K562 (cell line): ENCODE data around the gene ACRBP. TPM values are rescaled to one million over a fixed set of nuclear protein-coding genes. Genes with fewer than 3 reads are reported as not detected.

Experiments
- CBFA2T2 ChIP-seq: fragments of 450-650 bp; conservative IDR thresholded peaks from 2 replicates; pipeline ENCODE4 v1.6.1; 2017; ENCODE audit warnings: mild to moderate bottlenecking
- CEBPB ChIP-seq: fragments of 450-650 bp; IDR thresholded peaks from 2 replicates; pipeline ENCODE4 v1.6.1; 2016; ENCODE audit warnings: missing genetic modification characterization, missing compliant biosample characterization
- ELF1 ChIP-seq: fragments of 200-800 bp; sonication (Bioruptor generic); IDR thresholded peaks from 2 replicates; pipeline ENCODE4 v1.6.1; 2016; ENCODE audit warnings: missing genetic modification characterization, missing compliant biosample characterization
- ESRRB ChIP-seq: fragments of 250-450 bp; sonication (Bioruptor Pico); IDR thresholded peaks from 2 replicates; pipeline ENCODE4 v1.5.0; 2020; ENCODE audit warnings: mild to moderate bottlenecking, moderate library complexity, borderline replicate concordance
- GATA2 ChIP-seq: sonication (generic); formaldehyde crosslinking; IDR thresholded peaks from 2 replicates; pipeline ENCODE4 v1.4.0; 2020; ENCODE audit warnings: mild to moderate bottlenecking, missing genetic modification reagents
- GTF2E2 ChIP-seq: fragments of 200-800 bp; sonication (Bioruptor generic); IDR thresholded peaks from 2 replicates; pipeline ENCODE4 v1.6.1; 2016; ENCODE audit warnings: missing genetic modification characterization, missing compliant biosample characterization
- HOXB6 ChIP-seq: fragments of 250-450 bp; sonication (Bioruptor Pico); IDR thresholded peaks from 2 replicates; pipeline ENCODE4 v1.5.1; 2022; ENCODE audit warnings: mild to moderate bottlenecking, borderline replicate concordance
- HSF4 ChIP-seq: fragments of 250-450 bp; sonication (Bioruptor Pico); IDR thresholded peaks from 2 replicates; pipeline ENCODE4 v2.1.2; 2022; ENCODE audit warnings: mild to moderate bottlenecking, moderate library complexity, borderline replicate concordance
- MIER1 ChIP-seq: fragments of 450-650 bp; IDR thresholded peaks from 2 replicates; pipeline ENCODE4 v1.6.1; 2016; ENCODE audit warnings: antibody characterized with exemption, mild to moderate bottlenecking, low read depth
- POLR3G ChIP-seq: IDR thresholded peaks from 2 replicates; pipeline ENCODE4 v1.6.1; 2011; ENCODE audit not compliant: insufficient read length, insufficient replicate concordance; ENCODE audit errors: extremely low read depth
- SIX5 ChIP-seq, 2 experiments: IDR thresholded peaks; 2 replicates each; pipeline ENCODE4 v1.6.1; 2011; ENCODE audit warnings: low read length in 2 of 2, borderline replicate concordance in 1 of 2, low read depth in 1 of 2, mild to moderate bottlenecking in 1 of 2, moderate library complexity in 1 of 2; ENCODE audit not compliant: insufficient read depth in 1 of 2
- SNIP1 ChIP-seq: fragments of 450-650 bp; IDR thresholded peaks from 2 replicates; pipeline ENCODE4 v1.7.1; 2017; ENCODE audit warnings: low read depth, mild to moderate bottlenecking
- SP1 ChIP-seq: sonication (generic); formaldehyde crosslinking; IDR thresholded peaks from 2 replicates; pipeline ENCODE4 v1.8.1; 2022; ENCODE audit warnings: mild to moderate bottlenecking, missing genetic modification reagents
- TAL1 ChIP-seq: fragments of 450-650 bp; IDR thresholded peaks from 2 replicates; pipeline ENCODE4 v1.6.1; 2016; ENCODE audit warnings: mild to moderate bottlenecking
- TBP ChIP-seq: optimal IDR thresholded peaks from 2 replicates; pipeline ENCODE3; 2011; ENCODE audit warnings: low read depth, low read length, improper control_type of control experiment
- ZBED1 ChIP-seq: IDR thresholded peaks from 2 replicates; pipeline ENCODE4 v1.6.1; 2014
- ZNF175 ChIP-seq: fragments of 200-800 bp; sonication (Bioruptor generic); IDR thresholded peaks from 2 replicates; pipeline ENCODE4 v1.6.1; 2016; ENCODE audit warnings: low read depth, mild to moderate bottlenecking, missing genetic modification characterization, missing compliant biosample characterization
- ZNF197 ChIP-seq: fragments of 200-800 bp; sonication (Bioruptor generic); IDR thresholded peaks from 2 replicates; pipeline ENCODE4 v1.6.1; 2016; ENCODE audit warnings: low read depth, missing genetic modification characterization, missing compliant biosample characterization
- polyA plus RNA-seq, 8 experiments: library from polyadenylated mRNA; depleted of rRNA in 4 of 8; stranded (reverse) in 5 of 8; unstranded in 3 of 8; fragments of >200 nt; fragmentation: Nextera tagmentation in 2 of 8; fragmentation: Illumina TruSeq in 1 of 8; extraction: Ambion mirVana in 2 of 8; extraction: Trizol in 1 of 8; gene quantifications; 2 replicates each; pipeline versions ENCODE4 v1.2.1 to v1.2.3, GENCODE V29; 2011 to 2014; ENCODE audit warnings: inconsistent platforms in 1 of 8, missing spikeins in 1 of 8
- total RNA-seq, 7 experiments: library from RNA; depleted of rRNA in 6 of 7; stranded (reverse); fragments of >200 nt in 6 of 7; fragmentation: Illumina TruSeq in 2 of 7; extraction: Trizol in 2 of 7; gene quantifications; 2 replicates each; pipeline versions ENCODE4 v1.2.1 to v1.2.3, GENCODE V29; 2011 to 2021; ENCODE audit warnings: low replicate concordance in 1 of 7
- TF ChIP-seq, protein P1 (sequence below): sonication (generic); formaldehyde crosslinking; IDR thresholded peaks from 2 replicates; pipeline ENCODE4 v1.8.0; 2022; ENCODE audit warnings: mild to moderate bottlenecking, missing genetic modification reagents
- TF ChIP-seq, protein P2 (sequence below): fragments of 250-450 bp; sonication (Bioruptor Pico); IDR thresholded peaks from 2 replicates; pipeline ENCODE4 v1.4.0; 2020; ENCODE audit warnings: mild to moderate bottlenecking, moderate library complexity, borderline replicate concordance
- TF ChIP-seq, protein P3 (sequence below): sonication (generic); formaldehyde crosslinking; IDR thresholded peaks from 2 replicates; pipeline ENCODE4 v1.8.0; 2022; ENCODE audit warnings: missing genetic modification reagents, mild to moderate bottlenecking, moderate library complexity, borderline replicate concordance

Gene ACRBP
- total and polyA plus RNA-seq, 9 of the 15 experiments (the other 6 are each of a cell fraction or from before 2014, with no cell fraction given) = 3.1 to 31.8 (median 8.4) TPM

DNA sequence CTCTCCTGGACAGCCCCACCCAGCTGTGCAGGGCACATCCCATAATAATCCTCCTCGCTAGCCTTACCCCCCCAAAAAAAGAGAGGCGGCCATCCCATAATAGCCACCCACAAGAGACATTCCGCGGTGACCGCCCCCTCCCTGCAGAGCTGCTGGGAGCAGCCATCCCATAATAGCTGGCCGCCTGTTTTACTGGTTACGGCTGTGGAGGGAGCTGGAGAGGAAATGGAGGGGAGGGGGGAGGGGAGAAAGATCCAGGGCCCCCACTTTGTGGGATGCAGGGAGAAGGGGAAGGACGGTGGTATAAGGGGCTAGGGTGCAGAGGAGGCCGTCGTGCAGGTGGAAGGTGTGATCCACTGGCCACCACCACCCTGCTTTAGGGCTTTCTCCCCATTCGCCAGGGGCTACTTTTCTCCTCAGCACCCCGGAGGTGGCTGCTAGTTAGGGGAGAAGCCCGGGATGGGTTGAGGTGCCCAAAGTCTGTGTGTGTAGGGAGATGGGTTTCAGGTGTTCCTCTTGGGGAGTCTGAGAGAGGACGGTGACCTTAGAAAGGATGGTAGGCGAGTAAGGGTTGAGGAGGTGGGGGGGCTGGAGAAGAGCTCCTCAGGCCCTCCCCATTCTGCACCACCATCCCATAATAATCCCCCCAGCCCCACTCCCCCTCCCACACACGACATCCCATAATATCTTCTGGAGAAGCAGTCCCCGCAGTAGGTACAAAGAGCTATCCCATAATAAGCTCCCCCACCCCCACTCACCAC lies 34.0 kb downstream of the ACRBP start (continued):
- TF ChIP-seq, protein P1, sequence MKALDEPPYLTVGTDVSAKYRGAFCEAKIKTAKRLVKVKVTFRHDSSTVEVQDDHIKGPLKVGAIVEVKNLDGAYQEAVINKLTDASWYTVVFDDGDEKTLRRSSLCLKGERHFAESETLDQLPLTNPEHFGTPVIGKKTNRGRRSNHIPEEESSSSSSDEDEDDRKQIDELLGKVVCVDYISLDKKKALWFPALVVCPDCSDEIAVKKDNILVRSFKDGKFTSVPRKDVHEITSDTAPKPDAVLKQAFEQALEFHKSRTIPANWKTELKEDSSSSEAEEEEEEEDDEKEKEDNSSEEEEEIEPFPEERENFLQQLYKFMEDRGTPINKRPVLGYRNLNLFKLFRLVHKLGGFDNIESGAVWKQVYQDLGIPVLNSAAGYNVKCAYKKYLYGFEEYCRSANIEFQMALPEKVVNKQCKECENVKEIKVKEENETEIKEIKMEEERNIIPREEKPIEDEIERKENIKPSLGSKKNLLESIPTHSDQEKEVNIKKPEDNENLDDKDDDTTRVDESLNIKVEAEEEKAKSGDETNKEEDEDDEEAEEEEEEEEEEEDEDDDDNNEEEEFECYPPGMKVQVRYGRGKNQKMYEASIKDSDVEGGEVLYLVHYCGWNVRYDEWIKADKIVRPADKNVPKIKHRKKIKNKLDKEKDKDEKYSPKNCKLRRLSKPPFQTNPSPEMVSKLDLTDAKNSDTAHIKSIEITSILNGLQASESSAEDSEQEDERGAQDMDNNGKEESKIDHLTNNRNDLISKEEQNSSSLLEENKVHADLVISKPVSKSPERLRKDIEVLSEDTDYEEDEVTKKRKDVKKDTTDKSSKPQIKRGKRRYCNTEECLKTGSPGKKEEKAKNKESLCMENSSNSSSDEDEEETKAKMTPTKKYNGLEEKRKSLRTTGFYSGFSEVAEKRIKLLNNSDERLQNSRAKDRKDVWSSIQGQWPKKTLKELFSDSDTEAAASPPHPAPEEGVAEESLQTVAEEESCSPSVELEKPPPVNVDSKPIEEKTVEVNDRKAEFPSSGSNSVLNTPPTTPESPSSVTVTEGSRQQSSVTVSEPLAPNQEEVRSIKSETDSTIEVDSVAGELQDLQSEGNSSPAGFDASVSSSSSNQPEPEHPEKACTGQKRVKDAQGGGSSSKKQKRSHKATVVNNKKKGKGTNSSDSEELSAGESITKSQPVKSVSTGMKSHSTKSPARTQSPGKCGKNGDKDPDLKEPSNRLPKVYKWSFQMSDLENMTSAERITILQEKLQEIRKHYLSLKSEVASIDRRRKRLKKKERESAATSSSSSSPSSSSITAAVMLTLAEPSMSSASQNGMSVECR (CRISPR knock-in tag) = no peak
- TF ChIP-seq SP1 (CRISPR knock-in tag) = no peak; the same call in 1 of the 2 replicates
- TF ChIP-seq SNIP1 = no peak
- no peak for TF ChIP-seq GATA2
- TF ChIP-seq CBFA2T2 = no peak
- TF ChIP-seq HSF4 (CRISPR knock-in tag) = no peak
- peak; percentile 93; the same call in 1 of the 2 replicates for TF ChIP-seq ZNF197 (CRISPR knock-in tag)
- 0 out of 2 replicates have a peak, but pooled peaks have one; percentile 25 for TF ChIP-seq MIER1
- TF ChIP-seq ZNF175 (CRISPR knock-in tag) = no peak
- no peak for TF ChIP-seq ZBED1
- no peak for TF ChIP-seq ELF1 (tag)
- no peak for TF ChIP-seq CEBPB (tag)
- TF ChIP-seq POLR3G = no peak
- TF ChIP-seq TBP = peak; percentile 34
- no peak for TF ChIP-seq SIX5 (IDR thresholded peaks at IDR 0.05; ENCODE audit: borderline replicate concordance in 1 of 2, insufficient read depth in 1 of 2, low read depth in 1 of 2, low read length in 2 of 2)
- TF ChIP-seq, protein P2, sequence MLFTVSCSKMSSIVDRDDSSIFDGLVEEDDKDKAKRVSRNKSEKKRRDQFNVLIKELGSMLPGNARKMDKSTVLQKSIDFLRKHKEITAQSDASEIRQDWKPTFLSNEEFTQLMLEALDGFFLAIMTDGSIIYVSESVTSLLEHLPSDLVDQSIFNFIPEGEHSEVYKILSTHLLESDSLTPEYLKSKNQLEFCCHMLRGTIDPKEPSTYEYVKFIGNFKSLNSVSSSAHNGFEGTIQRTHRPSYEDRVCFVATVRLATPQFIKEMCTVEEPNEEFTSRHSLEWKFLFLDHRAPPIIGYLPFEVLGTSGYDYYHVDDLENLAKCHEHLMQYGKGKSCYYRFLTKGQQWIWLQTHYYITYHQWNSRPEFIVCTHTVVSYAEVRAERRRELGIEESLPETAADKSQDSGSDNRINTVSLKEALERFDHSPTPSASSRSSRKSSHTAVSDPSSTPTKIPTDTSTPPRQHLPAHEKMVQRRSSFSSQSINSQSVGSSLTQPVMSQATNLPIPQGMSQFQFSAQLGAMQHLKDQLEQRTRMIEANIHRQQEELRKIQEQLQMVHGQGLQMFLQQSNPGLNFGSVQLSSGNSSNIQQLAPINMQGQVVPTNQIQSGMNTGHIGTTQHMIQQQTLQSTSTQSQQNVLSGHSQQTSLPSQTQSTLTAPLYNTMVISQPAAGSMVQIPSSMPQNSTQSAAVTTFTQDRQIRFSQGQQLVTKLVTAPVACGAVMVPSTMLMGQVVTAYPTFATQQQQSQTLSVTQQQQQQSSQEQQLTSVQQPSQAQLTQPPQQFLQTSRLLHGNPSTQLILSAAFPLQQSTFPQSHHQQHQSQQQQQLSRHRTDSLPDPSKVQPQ = no peak
- no peak; the same call in 1 of the 2 replicates for TF ChIP-seq GTF2E2 (tag)
- TF ChIP-seq TAL1 = no peak
- no peak for TF ChIP-seq ESRRB (CRISPR knock-in tag)
- TF ChIP-seq, protein P3, sequence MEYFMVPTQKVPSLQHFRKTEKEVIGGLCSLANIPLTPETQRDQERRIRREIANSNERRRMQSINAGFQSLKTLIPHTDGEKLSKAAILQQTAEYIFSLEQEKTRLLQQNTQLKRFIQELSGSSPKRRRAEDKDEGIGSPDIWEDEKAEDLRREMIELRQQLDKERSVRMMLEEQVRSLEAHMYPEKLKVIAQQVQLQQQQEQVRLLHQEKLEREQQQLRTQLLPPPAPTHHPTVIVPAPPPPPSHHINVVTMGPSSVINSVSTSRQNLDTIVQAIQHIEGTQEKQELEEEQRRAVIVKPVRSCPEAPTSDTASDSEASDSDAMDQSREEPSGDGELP (CRISPR knock-in tag) = peak; percentile 89
- no peak for TF ChIP-seq HOXB6 (CRISPR knock-in tag)
